Smooth muscle cell (in vitro differentiated cells): ENCODE data around the gene NPC1. TPM values are rescaled to one million over a fixed set of nuclear protein-coding genes. Genes with fewer than 3 reads are reported as not detected.

Experiments used
- DNase-seq: peaks from one replicate; lab custom pipeline; 2025; ENCODE audit not compliant: unreplicated experiment; lab: John Stamatoyannopoulos, UW
- H2AFZ ChIP-seq: fragments of 200-600 bp; sonication (generic); 2 replicates; pipeline ENCODE4 v1.6.0; 2016; ENCODE audit warnings: antibody characterized with exemption, low read depth, mild to moderate bottlenecking
- H3F3A ChIP-seq: fragments of 200-600 bp; sonication (generic); 2 replicates; pipeline ENCODE4 v1.6.0; 2017; ENCODE audit warnings: antibody characterized with exemption, low read depth
- H3K27ac ChIP-seq: fragments of 200-600 bp; sonication (generic); 2 replicates; pipeline ENCODE4 v1.5.1; 2016; ENCODE audit warnings: low read depth, mild to moderate bottlenecking
- H3K27me3 ChIP-seq: fragments of 200-600 bp; sonication (generic); 2 replicates; pipeline ENCODE4 v1.6.1; 2016; ENCODE audit warnings: low read depth, mild to moderate bottlenecking
- H3K36me3 ChIP-seq: fragments of 200-600 bp; sonication (generic); 2 replicates; pipeline ENCODE4 v1.5.1; 2016; ENCODE audit warnings: low read depth
- H3K4me1 ChIP-seq: fragments of 200-600 bp; sonication (generic); 2 replicates; pipeline ENCODE4 v1.5.1; 2016; ENCODE audit warnings: low read depth
- H3K4me2 ChIP-seq: fragments of 200-600 bp; sonication (generic); 2 replicates; pipeline ENCODE4 v1.6.0; 2016; ENCODE audit warnings: mild to moderate bottlenecking
- H3K4me3 ChIP-seq: fragments of 200-600 bp; sonication (generic); 2 replicates; pipeline ENCODE4 v1.5.1; 2016; ENCODE audit warnings: mild to moderate bottlenecking
- H3K79me2 ChIP-seq: fragments of 200-600 bp; sonication (generic); 2 replicates; pipeline ENCODE4 v1.6.0; 2016; ENCODE audit warnings: low read depth, mild to moderate bottlenecking
- H3K9ac ChIP-seq: fragments of 200-600 bp; sonication (generic); 2 replicates; pipeline ENCODE4 v1.6.0; 2016; ENCODE audit warnings: low read depth
- H3K9me3 ChIP-seq: fragments of 200-600 bp; sonication (generic); replicated peaks from 2 replicates; pipeline ENCODE4 v1.5.1; 2016; ENCODE audit warnings: low read depth
- H4K20me1 ChIP-seq: fragments of 200-600 bp; sonication (generic); 2 replicates; pipeline ENCODE4 v1.6.0; 2016; ENCODE audit warnings: low read depth
- CTCF ChIP-seq: fragments of 200-600 bp; sonication (generic); IDR thresholded peaks from 2 replicates; pipeline ENCODE4 v1.5.1; 2017; ENCODE audit warnings: borderline replicate concordance, mild to moderate bottlenecking, antibody characterized with exemption; ENCODE audit not compliant: insufficient read depth, poor library complexity, severe bottlenecking
- WGBS: methylation state at CpG from one replicate; pipeline ENCODE4 v1.1.7; 2016; ENCODE audit warnings: low lambda C conversion rate; 5-methylcytosine and 5-hydroxymethylcytosine counted together
- polyA plus RNA-seq: library from polyadenylated mRNA; unstranded; fragments of >200 nt; fragmentation: Nextera tagmentation; extraction: Ambion mirVana; gene quantifications from 2 replicates; pipeline ENCODE4 v1.2.1, GENCODE V29; 2016
- total RNA-seq: library from RNA; depleted of rRNA; stranded (reverse); fragments of >200 nt; gene quantifications from 2 replicates; pipeline ENCODE4 v1.2.3, GENCODE V29; 2014

The NPC1 gene
- 53.2 and 55.5 TPM in 2 replicates for total RNA-seq
- 29.9 and 38.0 TPM in 2 replicates for polyA plus RNA-seq

GRCh38 chr18:23586249-23587196, at the start of gene NPC1:
TSS of gene NPC1 (minus strand) at chr18:23586506. CDS start at chr18:23586343, 163 bp downstream.
- peak; percentile 79 for TF ChIP-seq CTCF
- WGBS, result 1% methylated on average over 94 of the region's 95 CpGs
- DNase-seq, result peak; percentile 92
- H3K9ac ChIP-seq, result peak within 1 kb of the TSS; percentile 99
- peaks cover 16% of the 10 kb centered on the region for H3K4me1 ChIP-seq
- H3K79me2 ChIP-seq, result peaks cover 44% of the 10 kb centered on the region
- H3K27ac ChIP-seq, result peak within 1 kb of the TSS; percentile 100
- no peaks in the 10 kb centered on the region for H3K36me3 ChIP-seq
- H3K4me3 ChIP-seq, result peak within 1 kb of the TSS; percentile 87
- peak within 1 kb of the TSS; percentile 66 for H2AFZ ChIP-seq
- peaks cover 32% of the 10 kb centered on the region for H4K20me1 ChIP-seq
- H3K9me3 ChIP-seq, result no peaks in the 10 kb centered on the region
- no peaks in the 10 kb centered on the region for H3F3A ChIP-seq
- H3K4me2 ChIP-seq, result peak within 1 kb of the TSS; percentile 93
- no peaks in the 10 kb centered on the region for H3K27me3 ChIP-seq

GRCh38 chr18:23636071-23636399, 49.7 kb upstream of the NPC1 start:
- 98% methylated on average over 3 of the region's 3 CpGs for WGBS
- Histone ChIP-seq H3K27ac (no peak overlapping the region), H3K9me3 (no peaks in the 10 kb centered on the region), H3K4me3 (no peak overlapping the region), H3K4me2 (no peak overlapping the region), H3K27me3 (peaks cover 4% of the 10 kb centered on the region), H3K79me2 (no peaks in the 10 kb centered on the region), H4K20me1 (no peaks in the 10 kb centered on the region), H3K9ac (no peak overlapping the region), H3K36me3 (no peaks in the 10 kb centered on the region), H2AFZ (no peak overlapping the region), H3F3A (no peaks in the 10 kb centered on the region), H3K4me1 (no peaks in the 10 kb centered on the region)
- no peak for TF ChIP-seq CTCF
- DNase-seq, result no peak

GRCh38 chr18:23635283-23636070, 49.2 kb upstream of the NPC1 start:
- TF ChIP-seq CTCF, result no peak
- H3F3A ChIP-seq, result no peaks in the 10 kb centered on the region
- H2AFZ ChIP-seq, result no peak overlapping the region
- no peaks in the 10 kb centered on the region for H3K79me2 ChIP-seq
- H3K9ac ChIP-seq, result no peak overlapping the region
- no peak overlapping the region for H3K27ac ChIP-seq
- no peak overlapping the region for H3K4me3 ChIP-seq
- H3K4me1 ChIP-seq, result no peaks in the 10 kb centered on the region
- H3K27me3 ChIP-seq, result peaks cover 4% of the 10 kb centered on the region
- no peaks in the 10 kb centered on the region for H3K9me3 ChIP-seq
- H3K36me3 ChIP-seq, result no peaks in the 10 kb centered on the region
- no peak for DNase-seq
- no peak overlapping the region for H3K4me2 ChIP-seq
- WGBS, result 44% methylated on average over 6 of the region's 6 CpGs
- no peaks in the 10 kb centered on the region for H4K20me1 ChIP-seq
